ENCODE results near the gene HIGD1C.

DNA sequence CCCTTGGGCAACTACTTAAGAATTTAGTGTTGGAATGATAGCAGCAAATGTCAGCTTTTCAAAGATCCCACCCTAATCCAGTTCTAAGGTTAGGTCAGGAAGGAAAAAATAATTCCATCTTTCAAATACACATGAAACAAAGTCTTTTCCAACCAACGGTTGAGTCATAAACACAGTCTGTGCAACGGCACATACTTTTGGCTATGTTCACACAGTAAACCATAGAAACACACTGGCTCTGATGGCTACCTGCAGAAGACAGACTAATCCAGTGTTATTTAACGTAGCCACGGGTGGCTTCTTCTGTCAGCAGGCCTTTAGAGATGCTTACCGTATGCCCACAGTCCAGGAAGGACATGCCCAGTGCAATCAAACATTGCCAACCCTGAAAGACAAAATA is 35.7 kb downstream of the HIGD1C start:
- TF ChIP-seq, protein P1, sequence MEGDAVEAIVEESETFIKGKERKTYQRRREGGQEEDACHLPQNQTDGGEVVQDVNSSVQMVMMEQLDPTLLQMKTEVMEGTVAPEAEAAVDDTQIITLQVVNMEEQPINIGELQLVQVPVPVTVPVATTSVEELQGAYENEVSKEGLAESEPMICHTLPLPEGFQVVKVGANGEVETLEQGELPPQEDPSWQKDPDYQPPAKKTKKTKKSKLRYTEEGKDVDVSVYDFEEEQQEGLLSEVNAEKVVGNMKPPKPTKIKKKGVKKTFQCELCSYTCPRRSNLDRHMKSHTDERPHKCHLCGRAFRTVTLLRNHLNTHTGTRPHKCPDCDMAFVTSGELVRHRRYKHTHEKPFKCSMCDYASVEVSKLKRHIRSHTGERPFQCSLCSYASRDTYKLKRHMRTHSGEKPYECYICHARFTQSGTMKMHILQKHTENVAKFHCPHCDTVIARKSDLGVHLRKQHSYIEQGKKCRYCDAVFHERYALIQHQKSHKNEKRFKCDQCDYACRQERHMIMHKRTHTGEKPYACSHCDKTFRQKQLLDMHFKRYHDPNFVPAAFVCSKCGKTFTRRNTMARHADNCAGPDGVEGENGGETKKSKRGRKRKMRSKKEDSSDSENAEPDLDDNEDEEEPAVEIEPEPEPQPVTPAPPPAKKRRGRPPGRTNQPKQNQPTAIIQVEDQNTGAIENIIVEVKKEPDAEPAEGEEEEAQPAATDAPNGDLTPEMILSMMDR (IDR thresholded peaks at IDR 0.05) = no peak
- no peak for TF ChIP-seq POLR2AphosphoS5 (IDR thresholded peaks at IDR 0.05)
- no peak for TF ChIP-seq POLR2A (IDR thresholded peaks at IDR 0.05)
